LNCaP clone FGC (cell line): Measurements from ENCODE around the gene SMPD3.

Experiments
- DNase-seq: peaks from one replicate; pipeline ENCODE4 v3.0.0-alpha.2; 2011; ENCODE audit warnings: low read depth
- H3K4me3 ChIP-seq: 2 replicates; pipeline ENCODE4 v1.5.1; 2011; ENCODE audit warnings: mild to moderate bottlenecking, low read depth, low read length, control low read depth
- CTCF ChIP-seq: IDR thresholded peaks from 2 replicates; pipeline ENCODE4 v1.5.1; 2012; ENCODE audit warnings: mild to moderate bottlenecking; ENCODE audit not compliant: control insufficient read depth, insufficient read depth; ENCODE audit errors: extremely low read depth

The SMPD3 gene

GRCh38 chr16:68444056-68444657 lies 4.2 kb downstream of the SMPD3 start:
- H3K4me3 ChIP-seq, result no peak overlapping the region
- TF ChIP-seq CTCF, result no peak
- DNase-seq, result no peak

- TF ChIP-seq CTCF, result peak; percentile 32
- no peak overlapping the region for H3K4me3 ChIP-seq
- DNase-seq, result no peak
These were observed 11.7 kb downstream of the SMPD3 start for GRCh38 chr16:68436581-68436980.

- H3K4me3 ChIP-seq, result no peak overlapping the region
- peak; percentile 48 for DNase-seq
- no peak for TF ChIP-seq CTCF
These were observed 13.6 kb downstream of the SMPD3 start for GRCh38 chr16:68434624-68435210.

GRCh38 chr16:68433316-68433715 lies 15.0 kb downstream of the SMPD3 start:
- DNase-seq, result no peak
- no peak overlapping the region for H3K4me3 ChIP-seq
- TF ChIP-seq CTCF, result no peak

- no peak for DNase-seq
- no peak for TF ChIP-seq CTCF
- no peak overlapping the region for H3K4me3 ChIP-seq
These were observed 15.6 kb downstream of the SMPD3 start for GRCh38 chr16:68432701-68433100.

GRCh38 chr16:68429076-68429854 lies 19.0 kb downstream of the SMPD3 start:
- H3K4me3 ChIP-seq, result no peak overlapping the region
- no peak for TF ChIP-seq CTCF

More at GRCh38 chr16:68429076-68429854, 19.0 kb downstream of the SMPD3 start:
- DNase-seq, result no peak
